CD4-positive, alpha-beta T cell treated with Interferon gamma for 1 hour (primary cell): ENCODE data around the gene CDSN.

Experiments used
- DNase-seq: peaks from one replicate; pipeline ENCODE4 v3.0.0-alpha.2; 2020

Gene CDSN

DNA sequence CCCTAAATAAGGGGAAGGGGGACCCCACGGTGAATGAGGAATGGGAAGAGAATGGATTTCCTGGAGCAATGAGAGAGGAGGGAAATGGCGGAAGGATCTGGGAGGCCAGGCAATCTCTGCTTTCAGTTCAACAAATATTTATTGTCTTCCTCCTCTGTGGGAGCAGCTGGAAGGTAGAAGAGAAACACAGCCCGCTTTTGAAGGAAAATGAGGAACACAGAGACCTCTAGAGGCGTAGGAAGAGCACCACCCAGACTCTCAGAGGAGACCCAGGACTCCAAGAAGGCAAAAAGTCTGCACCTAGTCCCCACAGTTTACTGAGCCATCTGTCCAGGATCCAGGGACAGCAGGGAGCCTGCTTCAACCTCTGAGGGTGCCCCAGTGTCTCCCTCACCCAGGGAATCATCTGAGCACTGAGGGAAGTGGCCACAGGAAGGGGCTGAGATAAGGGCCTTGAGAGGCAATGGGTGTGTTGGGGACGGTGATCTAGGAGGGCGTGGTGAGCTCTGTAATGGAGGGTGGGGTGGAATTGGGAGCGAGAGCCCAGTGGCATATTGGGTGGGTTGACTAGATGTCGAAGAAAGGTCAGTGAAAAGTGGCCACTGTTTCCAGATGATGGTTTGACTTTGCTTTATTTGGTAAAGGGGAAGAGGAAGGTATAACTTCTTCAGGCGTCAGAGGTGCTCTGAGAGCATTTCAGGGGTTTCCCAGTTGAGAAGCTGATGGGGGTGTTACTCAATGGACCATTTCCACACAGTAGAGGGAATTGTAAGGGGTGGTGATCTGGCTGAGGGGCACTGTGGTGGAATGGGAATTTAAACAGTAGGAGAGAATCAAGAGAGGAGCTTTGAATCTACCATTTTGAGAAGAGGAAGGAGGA is 5.0 kb downstream of the CDSN start:
- no peak for DNase-seq

DNA sequence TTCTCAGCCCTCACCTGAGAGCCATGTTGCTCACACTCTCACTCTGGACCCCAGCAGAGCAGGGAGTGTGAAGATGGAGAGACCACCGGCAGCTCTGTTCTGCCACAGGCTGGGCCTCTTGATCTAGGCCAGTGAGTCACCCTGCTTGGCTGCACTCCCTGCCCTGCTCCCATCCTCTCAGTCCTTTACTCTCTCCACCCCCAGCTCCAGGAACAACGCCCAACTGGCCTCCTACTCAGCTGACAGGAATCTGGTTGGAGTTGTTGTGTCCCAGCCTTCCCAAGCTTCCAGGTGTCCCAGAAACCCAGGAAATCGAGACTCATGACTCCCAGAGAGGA is 5.7 kb downstream of the CDSN start, which contains the start of gene PSORS1C1:
Gene PSORS1C1, plus strand, starts transcription at position 260 of the 338 bp plus-strand sequence. CDS start 14,833 bp downstream, outside the sequence.
- no peak for DNase-seq

DNA sequence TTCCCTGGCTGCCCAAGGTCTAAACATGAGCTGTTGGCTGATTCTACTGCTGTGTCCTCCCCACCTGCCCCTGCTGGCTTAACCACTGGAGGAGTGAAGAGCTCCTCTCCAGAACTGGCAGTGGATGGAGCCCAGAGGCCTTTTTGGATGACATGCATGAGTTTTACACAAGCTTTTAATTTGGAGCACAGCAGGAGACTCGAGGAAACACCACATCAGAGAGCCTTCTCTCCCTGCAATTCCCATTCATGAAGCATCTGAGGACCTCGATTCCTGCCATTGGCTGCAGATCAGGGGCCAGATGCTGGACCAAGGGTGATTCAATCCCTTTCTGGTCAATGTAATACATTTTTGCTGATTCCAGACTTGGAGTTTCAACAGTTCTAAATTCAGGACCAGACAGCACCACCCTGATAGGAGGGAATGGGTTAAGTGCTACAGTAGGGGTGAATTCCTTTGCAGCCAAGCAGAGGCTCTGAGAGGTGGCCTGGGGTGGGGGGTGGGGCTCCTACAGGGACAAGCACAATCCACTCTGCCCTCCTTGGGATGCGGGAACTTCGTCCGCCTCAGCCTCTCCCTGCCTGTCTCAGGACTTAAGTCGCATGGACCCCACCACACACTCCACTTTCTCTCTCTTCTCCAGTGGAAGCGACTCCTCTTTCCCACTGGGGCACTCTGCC is 6.2 kb downstream of the CDSN start:
- no peak for DNase-seq

DNA sequence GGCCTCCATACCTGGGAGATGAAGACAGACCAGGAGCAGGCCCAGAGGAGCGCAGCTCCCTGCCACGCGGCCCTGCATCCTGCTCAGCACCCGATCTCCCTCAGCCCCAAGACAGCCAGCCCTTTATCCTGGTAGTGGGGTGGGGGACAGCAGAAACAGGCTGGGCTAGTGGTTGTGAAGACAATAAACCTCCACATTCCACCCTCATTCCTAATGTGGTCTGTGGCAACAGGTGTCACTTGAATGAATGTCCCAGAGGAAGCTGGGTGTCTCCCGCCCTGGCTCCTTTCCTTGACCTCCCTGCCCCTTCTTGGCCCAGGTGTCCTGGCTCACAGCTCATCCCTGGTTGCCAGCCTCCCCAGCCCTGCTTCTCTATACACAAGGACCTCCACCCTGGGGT is 7.8 kb downstream of the CDSN start, which contains the start of gene C6orf15:
Gene C6orf15, minus strand, starts transcription at position 98 of the 400 bp plus-strand sequence. Its CDS starts 20 bp downstream, at position 78.
- no peak for DNase-seq

DNA sequence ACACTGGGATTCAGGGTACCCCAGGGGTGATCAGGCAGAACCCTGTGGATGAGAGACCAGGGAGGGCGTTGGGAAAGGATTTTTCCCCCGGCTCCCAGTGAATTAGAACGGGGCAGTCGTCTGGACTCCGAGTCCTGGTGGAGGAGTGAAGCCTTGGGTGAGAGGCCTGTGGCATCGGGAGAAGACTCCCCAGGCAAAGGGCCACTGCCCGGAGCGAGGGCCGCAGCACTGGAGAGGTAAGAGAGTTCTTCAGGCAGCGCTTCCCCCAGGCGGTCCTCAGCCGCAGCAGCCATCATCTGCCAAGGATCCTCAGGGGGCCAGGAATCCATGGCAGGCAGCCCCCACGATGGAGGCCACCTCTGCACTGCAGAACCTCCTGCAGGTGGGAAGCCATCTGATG is 8.5 kb downstream of the CDSN start:
- DNase-seq: no peak

DNA sequence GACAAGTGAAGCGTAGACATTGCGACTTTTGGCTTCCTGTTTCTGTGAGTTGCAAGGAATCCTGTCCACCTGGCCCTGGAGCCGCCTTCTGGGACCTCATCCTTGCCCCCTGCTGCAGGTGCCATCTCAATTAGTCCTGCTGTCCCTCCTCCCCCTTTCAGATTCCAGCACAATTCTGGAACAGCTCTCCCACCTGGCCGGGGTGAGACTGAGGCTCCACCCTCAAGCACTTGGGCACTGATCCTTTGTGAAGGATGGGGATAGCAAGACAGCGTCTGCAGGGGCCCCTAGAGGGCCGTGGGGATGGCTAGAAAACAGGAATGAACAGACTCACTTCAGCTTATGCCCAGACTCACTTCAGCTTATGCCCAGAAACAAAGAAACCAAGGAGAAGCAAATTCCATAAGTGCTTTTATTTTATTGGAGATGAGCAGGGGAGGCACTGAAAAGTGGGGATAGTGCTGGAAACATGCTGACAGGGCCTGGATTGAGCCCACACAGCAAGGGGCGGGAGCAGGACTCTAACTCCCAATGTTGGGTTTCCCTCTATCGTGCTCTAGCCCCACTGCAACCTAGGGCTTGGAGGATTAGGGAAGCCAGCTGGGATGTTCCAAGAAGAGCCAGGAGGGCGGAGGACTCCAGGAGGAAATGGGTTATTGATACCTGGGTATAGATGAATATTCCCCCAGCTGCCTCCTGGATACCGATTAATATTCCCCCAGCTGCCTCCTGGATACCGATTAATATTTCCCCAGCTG is 9.2 kb downstream of the CDSN start:
- no peak for DNase-seq

DNA sequence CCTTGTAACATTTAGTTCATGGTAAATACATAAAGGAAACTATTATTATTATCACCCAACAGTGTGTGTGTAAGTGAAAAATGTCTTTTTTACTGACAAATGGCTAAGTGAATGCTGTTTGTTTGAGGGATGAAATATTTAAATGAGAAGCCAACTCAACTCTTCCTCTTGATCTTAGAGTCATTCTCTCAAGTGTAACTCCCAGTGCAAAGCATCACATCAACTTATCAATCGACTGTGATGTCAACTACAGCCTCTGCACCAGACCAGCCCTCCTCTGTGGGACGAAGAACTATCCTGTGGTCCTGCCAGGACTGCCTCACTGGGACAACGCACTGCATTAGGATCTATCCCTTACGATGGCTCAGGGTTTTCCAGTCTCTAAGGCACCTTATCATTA is 13.2 kb downstream of the CDSN start:
- DNase-seq: no peak

DNA sequence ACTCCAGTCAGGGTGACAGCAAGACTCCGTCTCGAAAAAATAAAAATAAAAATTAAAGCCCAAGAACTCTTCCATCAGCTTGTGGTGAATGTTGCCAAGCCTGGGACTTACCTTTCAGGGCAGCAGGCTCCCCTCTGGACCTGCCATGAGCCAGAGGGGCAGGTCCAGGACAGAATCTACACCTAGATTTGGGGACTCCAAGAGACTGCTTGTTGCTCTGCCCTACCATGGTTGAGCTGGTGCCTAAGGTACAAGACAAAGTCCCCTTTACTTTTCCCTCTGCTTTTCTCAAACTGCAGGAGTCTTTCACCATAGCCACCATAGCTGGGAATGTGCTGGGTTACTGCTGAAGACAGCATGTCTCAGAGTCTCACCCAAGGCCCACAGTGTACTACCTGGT is 17.1 kb downstream of the CDSN start:
- DNase-seq: no peak

DNA sequence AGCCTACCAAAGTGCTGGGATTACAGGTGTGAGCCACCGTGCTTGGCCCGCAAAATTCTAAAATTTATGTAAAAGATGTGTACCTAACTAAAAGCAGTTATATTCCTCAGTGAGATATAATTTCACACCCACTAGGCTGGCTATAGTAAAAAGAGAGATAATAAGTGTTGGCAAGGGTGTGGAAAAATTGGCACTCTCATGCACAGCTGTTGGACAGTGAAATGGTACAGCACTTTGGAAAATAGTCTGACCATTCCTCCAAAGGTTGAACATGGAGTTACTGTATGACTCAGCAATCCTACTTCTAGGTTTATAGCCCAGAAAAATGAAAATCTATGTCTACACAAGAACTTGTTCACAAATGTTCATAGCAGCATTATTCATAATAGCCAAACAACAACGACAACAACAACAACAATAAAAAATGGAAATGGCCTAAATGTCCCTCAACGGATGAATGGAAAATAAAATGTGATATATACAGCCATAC is 21.8 kb downstream of the CDSN start:
- no peak for DNase-seq

DNA sequence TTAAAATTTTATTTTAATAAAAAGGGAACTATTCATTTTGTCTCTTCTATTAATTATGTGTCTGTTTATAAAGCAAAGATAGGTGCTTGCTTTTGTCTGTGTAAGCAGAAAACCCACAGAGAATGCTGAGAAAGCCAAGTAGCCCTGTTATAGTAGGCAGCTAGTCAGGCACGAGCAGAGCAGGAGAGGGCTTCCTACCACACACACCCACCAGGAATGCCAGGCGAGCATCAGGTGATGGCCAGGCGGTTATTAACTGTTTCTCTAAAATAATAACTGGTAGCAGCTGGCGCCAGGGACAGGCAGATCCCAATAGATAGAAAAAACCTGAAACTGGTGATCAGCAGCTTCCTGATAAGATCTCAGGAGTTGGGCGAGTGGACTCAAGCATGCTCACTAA is 23.6 kb downstream of the CDSN start:
- DNase-seq: no peak

DNA sequence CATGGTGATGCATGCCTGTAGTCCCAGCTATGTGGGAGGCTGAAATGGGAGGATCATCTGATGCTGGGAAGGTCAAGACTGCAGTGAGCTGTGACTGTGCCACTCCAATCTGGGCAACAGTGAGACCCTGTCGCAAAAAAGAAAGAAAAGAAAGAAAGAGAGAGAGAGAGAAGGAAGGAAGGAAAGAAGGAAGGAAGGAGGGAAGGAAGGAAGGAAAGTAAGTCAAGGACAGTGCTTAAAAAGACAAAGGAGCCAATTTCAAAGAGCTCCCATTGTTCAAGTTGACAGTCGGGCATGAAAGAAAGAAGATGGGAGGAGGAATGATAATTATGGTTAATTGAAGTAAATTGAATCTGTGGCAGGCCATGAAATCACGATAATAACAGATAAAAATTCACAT is 24.0 kb downstream of the CDSN start:
- DNase-seq: no peak

DNA sequence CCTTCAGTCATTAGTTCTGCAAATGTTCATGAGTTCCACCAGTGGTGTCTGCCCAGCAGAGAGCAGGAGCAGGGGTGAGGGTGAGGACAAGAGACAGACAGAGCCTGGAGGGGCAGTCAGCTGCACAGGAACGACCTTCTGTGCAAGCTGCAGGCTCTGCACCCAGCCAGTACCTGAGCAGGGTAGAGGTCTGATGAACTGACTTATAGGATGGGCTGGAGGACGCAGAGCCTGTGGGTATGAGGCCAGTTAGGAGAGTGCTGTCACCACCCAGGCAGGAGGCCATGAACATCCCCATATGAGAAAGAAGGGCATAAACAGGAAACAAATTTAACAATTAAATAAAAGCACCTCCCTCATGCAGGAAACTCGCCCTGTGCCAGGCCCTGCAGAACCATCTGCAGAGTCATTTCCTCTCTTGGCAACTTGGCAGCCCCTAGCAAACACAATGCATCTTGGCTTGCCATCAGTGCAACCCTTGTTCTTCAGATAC is 25.8 kb downstream of the CDSN start:
- peak; percentile 23 for DNase-seq

DNA sequence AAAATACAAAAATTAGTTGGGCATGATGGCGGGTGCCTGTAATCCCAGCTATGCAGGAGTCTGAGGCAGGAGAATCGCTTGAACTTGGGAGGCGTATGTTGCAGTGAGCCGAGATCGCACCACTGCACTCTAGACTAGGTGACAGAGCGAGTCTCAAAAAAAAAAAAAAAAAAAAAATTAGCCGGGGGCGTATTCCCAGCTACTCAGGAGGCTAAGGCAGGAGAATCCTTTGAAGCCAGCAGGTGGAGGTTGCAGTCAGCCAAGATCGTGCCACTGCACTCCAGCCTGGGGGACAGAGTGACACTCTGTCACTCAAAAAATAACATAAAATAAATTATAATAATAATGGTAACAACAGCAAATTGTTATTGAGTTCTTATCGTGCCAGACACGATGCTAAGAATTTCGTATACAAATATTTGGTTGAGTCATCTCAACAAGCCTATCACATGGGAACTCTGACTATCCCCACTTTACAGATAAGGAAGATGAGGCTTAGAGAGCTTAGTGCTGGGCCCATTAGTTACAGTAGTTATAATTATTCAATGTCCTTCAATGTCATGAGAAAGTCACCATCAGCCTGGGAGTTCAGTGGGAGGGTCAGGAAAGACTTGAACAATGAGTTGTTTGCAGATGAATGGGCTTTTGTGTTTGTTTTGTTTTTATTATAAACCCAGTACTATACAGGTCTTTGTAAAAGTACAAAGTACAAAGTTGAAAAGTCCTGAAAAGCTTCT is 27.3 kb downstream of the CDSN start:
- DNase-seq: no peak

DNA sequence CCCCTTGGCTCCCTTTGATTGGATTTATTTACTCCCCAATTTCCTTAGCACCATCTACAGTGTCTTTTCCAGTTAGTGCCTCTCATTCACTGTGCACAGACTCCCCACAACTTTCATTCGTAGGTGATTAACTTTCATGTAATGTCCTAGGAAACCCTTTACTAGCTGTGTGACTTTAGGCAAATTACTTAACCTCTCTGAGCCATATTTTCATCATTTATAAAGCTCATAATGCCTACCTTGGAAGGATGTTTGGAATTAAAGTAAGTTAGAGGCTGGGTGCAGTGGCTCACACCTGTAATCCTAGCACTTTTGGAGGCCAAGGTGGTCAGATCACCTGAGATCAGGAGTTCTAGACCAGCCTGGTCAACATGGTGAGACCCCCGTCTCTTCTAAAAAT is 28.0 kb downstream of the CDSN start:
- no peak for DNase-seq

DNA sequence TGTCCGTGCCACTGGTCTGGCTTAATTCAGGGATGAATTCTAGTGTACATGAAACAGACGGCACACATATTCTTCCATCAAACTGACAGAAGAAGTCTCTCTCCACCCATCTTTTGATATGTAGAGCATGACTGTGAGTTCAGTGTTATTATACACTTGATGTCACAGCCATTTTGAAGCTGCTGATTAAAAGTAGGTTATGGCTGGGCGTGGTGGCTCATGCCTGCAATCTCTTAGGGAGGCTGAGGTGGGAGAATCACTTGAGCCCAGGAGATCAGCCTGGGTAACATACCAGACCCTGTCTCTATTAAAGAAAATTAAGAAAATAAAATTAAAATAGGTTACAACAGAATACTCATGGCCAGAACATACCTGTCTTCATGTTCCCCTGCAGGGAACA is 28.6 kb downstream of the CDSN start:
- no peak for DNase-seq

DNA sequence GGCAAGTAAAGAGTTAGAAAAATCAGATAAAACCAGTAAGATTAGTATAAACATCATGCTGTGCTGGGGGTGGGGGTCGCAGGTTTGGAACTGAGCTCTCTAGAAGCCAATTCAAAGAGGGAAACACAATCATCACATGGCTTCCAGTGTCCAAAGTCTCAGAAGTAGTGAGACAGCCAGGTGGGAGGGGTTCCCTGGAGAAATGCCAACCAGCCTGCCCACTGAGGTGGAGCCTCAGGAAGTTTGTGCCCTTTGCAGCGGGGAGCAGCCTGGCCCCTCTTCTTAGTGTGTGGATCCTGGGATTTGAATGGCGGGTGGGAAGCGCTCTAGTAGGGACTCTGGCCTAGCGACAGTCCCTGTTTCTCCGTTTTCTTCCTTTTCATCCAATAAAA is 29.3 kb downstream of the CDSN start:
- DNase-seq: no peak

DNA sequence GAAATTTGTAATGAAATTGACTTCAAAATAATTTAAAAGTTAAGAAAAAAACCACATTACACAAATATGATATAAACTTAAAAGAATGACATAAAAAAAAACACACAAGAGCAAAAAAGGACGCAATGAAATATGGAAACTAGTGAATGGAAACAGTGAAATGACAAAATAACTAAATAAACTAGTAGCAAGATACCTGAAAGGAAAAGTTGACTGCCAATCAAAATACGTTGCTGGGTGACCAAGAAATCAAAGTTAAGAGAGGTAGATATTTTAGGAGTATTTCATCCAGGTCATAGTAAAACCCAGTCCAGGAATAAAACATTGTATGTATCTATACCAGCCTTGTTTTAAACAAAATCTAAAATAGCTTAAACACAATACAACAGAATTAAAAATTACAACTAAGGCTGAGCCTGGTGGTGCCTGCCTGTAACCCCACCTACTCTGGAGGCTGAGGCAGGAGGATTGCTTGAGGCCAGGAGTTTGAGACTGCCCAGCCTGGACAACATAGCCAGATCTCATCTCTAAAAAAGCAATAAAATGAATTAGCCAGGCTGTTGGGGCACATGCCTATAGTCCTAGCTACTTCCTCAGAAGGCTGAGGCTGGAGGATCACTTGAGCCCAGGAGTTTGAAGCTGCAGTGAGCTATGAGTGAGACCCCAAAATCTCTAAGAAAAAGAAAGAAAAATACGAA is 29.8 kb downstream of the CDSN start:
- DNase-seq: no peak

DNA sequence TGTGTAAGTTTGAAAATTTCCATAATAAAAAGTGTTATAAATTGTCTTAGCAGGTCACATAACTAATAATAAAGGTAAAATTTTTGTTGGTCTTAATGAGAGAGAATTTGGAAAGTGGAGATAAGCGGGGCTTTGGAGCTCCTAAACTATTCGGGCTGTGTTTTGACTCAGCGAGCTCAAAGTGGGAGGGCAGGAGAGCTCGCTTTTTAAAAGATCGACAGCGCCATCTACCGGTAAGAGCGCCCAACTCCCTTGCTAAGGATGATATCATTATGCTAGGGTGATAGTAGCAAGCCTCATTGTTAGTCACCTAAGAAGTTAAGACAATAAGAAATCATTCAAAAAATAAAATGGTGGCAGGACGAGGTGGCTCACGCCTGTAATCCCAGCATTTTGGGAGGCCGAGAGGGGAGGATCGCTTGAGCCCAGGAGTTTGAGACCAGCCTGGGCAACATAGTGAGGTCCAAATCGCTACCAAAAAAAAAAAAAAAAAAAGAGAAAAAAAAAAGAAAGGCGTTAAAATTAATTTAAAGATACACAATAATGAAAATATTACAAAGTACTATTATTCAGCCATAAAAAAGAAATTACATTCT is 32.7 kb downstream of the CDSN start:
- DNase-seq: peak; percentile 77

DNA sequence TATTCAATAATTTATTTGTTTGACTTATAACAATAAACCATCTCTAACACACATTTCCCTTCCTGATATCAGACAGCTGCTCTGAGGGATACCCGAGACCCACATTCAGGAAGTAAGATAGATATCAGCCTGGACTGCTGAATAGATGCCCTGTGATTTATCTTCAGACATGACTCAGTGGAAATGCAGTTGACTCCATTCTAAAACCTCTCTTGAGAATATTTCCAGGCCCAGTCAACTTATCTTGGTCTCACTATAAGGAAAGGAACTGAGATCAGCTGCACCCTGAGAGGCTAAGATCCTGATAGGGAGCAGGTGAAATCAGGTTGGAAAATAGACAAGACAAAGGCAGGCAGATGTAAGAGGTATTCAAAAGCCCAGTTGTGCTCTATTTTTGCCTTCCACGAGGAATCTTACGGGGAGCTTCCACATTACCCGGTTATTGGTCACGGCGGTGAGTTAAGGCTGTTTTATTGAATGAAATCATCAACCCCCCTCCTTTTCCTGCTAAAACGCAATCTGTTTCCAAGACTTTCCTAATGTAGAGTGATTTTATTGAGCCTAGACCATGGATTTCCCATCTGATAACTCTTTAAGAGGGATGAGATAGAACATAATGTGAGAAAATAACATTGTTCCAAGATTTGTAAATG is 33.3 kb downstream of the CDSN start:
- no peak for DNase-seq

DNA sequence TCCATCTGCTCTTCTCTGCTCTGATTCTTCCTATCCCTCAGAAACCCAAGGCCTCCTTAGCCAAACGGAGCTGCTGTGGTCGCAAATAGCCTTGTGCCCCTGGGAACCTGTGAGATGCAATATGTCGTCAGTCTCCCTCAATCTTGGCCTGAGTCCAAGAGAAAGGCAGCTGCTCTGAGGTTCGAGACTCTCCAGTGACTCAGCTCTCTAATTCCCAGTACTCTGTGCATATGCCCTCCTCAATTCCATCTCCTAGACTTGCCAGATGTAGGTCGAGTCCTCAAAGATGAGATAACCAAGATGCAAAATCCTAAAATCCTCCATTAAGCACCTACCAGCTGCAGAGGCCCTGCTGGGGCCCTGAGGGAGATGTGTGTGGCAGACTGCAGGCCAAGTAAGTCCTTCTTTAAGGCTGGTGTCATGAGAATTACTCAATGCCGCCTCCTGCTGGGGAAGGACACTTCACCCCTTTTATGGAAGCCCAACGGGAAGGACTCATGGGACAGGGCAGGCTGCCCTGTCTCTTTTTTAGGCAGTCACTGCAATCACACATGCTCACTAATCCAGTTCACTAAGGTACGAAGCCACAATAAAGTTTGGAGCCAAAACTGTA is 36.4 kb downstream of the CDSN start:
- DNase-seq: peak; percentile 9
